ENCODE data around the gene IFIT1. TPM values are rescaled to one million over a fixed set of nuclear protein-coding genes. Genes with fewer than 3 reads are reported as not detected.

The IFIT1 gene
- total and polyA plus RNA-seq, 2 experiments from 2014 or later, result 1.5 to 3.9 TPM

GRCh38 chr10:89351780-89352597 is 40.4 kb upstream of the IFIT1 start:
- no peaks in the 10 kb centered on the region; the same call in 1 of the 2 replicates for H3K36me3 ChIP-seq (ENCODE audit: insufficient read depth)
- peak overlapping the region; percentile 77 for H3K27ac Mint-ChIP-seq
- no peaks in the 10 kb centered on the region for H3K27me3 ChIP-seq (ENCODE audit: insufficient read depth)
- peak overlapping the region; percentile 62; the same call in 1 of the 2 replicates for H3K27ac ChIP-seq (ENCODE audit: low read depth)
- H3K27me3 Mint-ChIP-seq (ENCODE audit: insufficient read depth, low read depth, poor library complexity), result peaks cover 2% of the 10 kb centered on the region
- peaks cover 11% of the 10 kb centered on the region for H3K9me3 Mint-ChIP-seq
- H3K4me3 Mint-ChIP-seq, result no peak overlapping the region
- TF ChIP-seq EZH2 (IDR thresholded peaks at IDR 0.05; ENCODE audit: low read depth, unreplicated experiment) (no peak), CTCF (conservative IDR thresholded peaks at IDR 0.05; ENCODE audit: low read depth in 2 of 2) (no peak), EZH2phosphoT487 (IDR thresholded peaks at IDR 0.05; ENCODE audit: unreplicated experiment) (no peak), NANOG (IDR thresholded peaks at IDR 0.05; ENCODE audit: borderline replicate concordance) (no peak), ZNF331 (CRISPR knock-in tag; IDR thresholded peaks at IDR 0.05; ENCODE audit: low read depth) (no peak)
- no peaks in the 10 kb centered on the region for H3F3A ChIP-seq (replicated peaks; ENCODE audit: low read depth)
- peaks cover 50% of the 10 kb centered on the region for H3K4me1 Mint-ChIP-seq
- no peaks in the 10 kb centered on the region for H3K79me2 ChIP-seq (replicated peaks; ENCODE audit: insufficient read depth)
- no peak for ATAC-seq
- H4K20me1 ChIP-seq (replicated peaks; ENCODE audit: insufficient read depth), result no peaks in the 10 kb centered on the region
- peaks cover 13% of the 10 kb centered on the region; the same call in 1 of the 2 replicates for H3K9me2 ChIP-seq (ENCODE audit: insufficient read depth)
- H3K4me1 ChIP-seq (ENCODE audit: insufficient read depth), result peaks cover 56% of the 10 kb centered on the region
- no peak for DNase-seq (ENCODE audit: low spot score)
- H3K36me3 Mint-ChIP-seq (ENCODE audit: low read depth), result peaks cover 12% of the 10 kb centered on the region
- H3K4me3 ChIP-seq, result no peak overlapping the region
- H3K4me2 ChIP-seq, result peak overlapping the region; percentile 15
- H2AFZ ChIP-seq, result peak overlapping the region; percentile 78; the same call in 1 of the 2 replicates

- H4K20me1 ChIP-seq (replicated peaks; ENCODE audit: insufficient read depth), result no peaks in the 10 kb centered on the region
- H3K4me2 ChIP-seq, result no peak overlapping the region
- H3K4me3 ChIP-seq, result no peak overlapping the region
- Mint-ChIP-seq H3K27me3 (ENCODE audit: insufficient read depth, low read depth, poor library complexity) (peaks cover 2% of the 10 kb centered on the region), H3K4me3 (no peak overlapping the region), H3K9me3 (peaks cover 11% of the 10 kb centered on the region), H3K27ac (no peak overlapping the region), H3K4me1 (peaks cover 48% of the 10 kb centered on the region), H3K36me3 (ENCODE audit: low read depth) (peaks cover 12% of the 10 kb centered on the region)
- H3K27ac ChIP-seq (ENCODE audit: low read depth), result no peak overlapping the region
- H3F3A ChIP-seq (replicated peaks; ENCODE audit: low read depth), result no peaks in the 10 kb centered on the region
- H3K79me2 ChIP-seq (replicated peaks; ENCODE audit: insufficient read depth), result no peaks in the 10 kb centered on the region
- ATAC-seq (no peak), DNase-seq (ENCODE audit: low spot score) (no peak)
- peaks cover 13% of the 10 kb centered on the region; the same call in 1 of the 2 replicates for H3K9me2 ChIP-seq (ENCODE audit: insufficient read depth)
- no peak overlapping the region for H2AFZ ChIP-seq
- H3K27me3 ChIP-seq (ENCODE audit: insufficient read depth), result no peaks in the 10 kb centered on the region
- no peaks in the 10 kb centered on the region; the same call in 1 of the 2 replicates for H3K36me3 ChIP-seq (ENCODE audit: insufficient read depth)
- peaks cover 49% of the 10 kb centered on the region for H3K4me1 ChIP-seq (ENCODE audit: insufficient read depth)
- no peak for TF ChIP-seq POLR2AphosphoS5 (IDR thresholded peaks at IDR 0.05; ENCODE audit: low read depth)
- TF ChIP-seq, protein P1, sequence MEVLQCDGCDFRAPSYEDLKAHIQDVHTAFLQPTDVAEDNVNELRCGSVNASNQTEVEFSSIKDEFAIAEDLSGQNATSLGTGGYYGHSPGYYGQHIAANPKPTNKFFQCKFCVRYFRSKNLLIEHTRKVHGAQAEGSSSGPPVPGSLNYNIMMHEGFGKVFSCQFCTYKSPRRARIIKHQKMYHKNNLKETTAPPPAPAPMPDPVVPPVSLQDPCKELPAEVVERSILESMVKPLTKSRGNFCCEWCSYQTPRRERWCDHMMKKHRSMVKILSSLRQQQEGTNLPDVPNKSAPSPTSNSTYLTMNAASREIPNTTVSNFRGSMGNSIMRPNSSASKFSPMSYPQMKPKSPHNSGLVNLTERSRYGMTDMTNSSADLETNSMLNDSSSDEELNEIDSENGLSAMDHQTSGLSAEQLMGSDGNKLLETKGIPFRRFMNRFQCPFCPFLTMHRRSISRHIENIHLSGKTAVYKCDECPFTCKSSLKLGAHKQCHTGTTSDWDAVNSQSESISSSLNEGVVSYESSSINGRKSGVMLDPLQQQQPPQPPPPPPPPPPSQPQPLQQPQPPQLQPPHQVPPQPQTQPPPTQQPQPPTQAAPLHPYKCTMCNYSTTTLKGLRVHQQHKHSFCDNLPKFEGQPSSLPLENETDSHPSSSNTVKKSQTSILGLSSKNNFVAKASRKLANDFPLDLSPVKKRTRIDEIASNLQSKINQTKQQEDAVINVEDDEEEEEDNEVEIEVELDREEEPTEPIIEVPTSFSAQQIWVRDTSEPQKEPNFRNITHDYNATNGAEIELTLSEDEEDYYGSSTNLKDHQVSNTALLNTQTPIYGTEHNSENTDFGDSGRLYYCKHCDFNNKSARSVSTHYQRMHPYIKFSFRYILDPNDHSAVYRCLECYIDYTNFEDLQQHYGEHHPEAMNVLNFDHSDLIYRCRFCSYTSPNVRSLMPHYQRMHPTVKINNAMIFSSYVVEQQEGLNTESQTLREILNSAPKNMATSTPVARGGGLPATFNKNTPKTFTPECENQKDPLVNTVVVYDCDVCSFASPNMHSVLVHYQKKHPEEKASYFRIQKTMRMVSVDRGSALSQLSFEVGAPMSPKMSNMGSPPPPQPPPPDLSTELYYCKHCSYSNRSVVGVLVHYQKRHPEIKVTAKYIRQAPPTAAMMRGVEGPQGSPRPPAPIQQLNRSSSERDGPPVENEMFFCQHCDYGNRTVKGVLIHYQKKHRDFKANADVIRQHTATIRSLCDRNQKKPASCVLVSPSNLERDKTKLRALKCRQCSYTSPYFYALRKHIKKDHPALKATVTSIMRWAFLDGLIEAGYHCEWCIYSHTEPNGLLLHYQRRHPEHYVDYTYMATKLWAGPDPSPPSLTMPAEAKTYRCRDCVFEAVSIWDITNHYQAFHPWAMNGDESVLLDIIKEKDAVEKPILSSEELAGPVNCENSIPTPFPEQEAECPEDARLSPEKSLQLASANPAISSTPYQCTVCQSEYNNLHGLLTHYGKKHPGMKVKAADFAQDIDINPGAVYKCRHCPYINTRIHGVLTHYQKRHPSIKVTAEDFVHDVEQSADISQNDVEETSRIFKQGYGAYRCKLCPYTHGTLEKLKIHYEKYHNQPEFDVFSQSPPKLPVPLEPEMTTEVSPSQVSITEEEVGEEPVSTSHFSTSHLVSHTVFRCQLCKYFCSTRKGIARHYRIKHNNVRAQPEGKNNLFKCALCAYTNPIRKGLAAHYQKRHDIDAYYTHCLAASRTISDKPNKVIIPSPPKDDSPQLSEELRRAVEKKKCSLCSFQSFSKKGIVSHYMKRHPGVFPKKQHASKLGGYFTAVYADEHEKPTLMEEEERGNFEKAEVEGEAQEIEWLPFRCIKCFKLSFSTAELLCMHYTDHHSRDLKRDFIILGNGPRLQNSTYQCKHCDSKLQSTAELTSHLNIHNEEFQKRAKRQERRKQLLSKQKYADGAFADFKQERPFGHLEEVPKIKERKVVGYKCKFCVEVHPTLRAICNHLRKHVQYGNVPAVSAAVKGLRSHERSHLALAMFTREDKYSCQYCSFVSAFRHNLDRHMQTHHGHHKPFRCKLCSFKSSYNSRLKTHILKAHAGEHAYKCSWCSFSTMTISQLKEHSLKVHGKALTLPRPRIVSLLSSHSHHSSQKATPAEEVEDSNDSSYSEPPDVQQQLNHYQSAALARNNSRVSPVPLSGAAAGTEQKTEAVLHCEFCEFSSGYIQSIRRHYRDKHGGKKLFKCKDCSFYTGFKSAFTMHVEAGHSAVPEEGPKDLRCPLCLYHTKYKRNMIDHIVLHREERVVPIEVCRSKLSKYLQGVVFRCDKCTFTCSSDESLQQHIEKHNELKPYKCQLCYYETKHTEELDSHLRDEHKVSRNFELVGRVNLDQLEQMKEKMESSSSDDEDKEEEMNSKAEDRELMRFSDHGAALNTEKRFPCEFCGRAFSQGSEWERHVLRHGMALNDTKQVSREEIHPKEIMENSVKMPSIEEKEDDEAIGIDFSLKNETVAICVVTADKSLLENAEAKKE (CRISPR knock-in tag; IDR thresholded peaks at IDR 0.05), result no peak
- no peak for TF ChIP-seq CREB1 (CRISPR knock-in tag; IDR thresholded peaks at IDR 0.05; ENCODE audit: low read depth)
- no peak for TF ChIP-seq ZNF114 (CRISPR knock-in tag; IDR thresholded peaks at IDR 0.05)
- no peak for TF ChIP-seq JUNB (IDR thresholded peaks at IDR 0.05; ENCODE audit: unreplicated experiment)
- TF ChIP-seq ETS1 (IDR thresholded peaks at IDR 0.05), result no peak
- TF ChIP-seq ZNF331 (CRISPR knock-in tag; IDR thresholded peaks at IDR 0.05; ENCODE audit: low read depth), result no peak
Observed at GRCh38 chr10:89352802-89353201, 39.6 kb upstream of the IFIT1 start.
